Hematopoietic multipotent progenitor cell treated with erythropoietin and hydrocortisone succinate and interleukin-3 and kit ligand, for 4 days (in vitro differentiated cells): ENCODE measurements around the gene CEP350.
A peak's percentile ranks its signal among the peaks of the same experiment; 100 is the strongest.

Experiments
- DNase-seq: peaks from one replicate; pipeline ENCODE4 v3.0.0-alpha.2; 2015

CEP350 gene

GRCh38 chr1:180158149-180159147 lies 203.8 kb downstream of the CEP350 start:
- DNase-seq = no peak

GRCh38 chr1:180160357-180160756 lies 205.7 kb downstream of the CEP350 start:
- DNase-seq = peak; percentile 53

- DNase-seq = peak; percentile 35
Measured at GRCh38 chr1:180163041-180163440, 208.4 kb downstream of the CEP350 start.
